MM.1S (cell line): Measurements from ENCODE around the gene SRPK2.

Source experiments
- CTCF ChIP-seq: fragments of 300-600 bp; sonication (generic); IDR thresholded peaks from 2 replicates; pipeline ENCODE4 v1.5.1; 2016; ENCODE audit warnings: antibody characterized with exemption, low read length, mixed read lengths
- EZH2 ChIP-seq: fragments of 300-600 bp; sonication (generic); optimal IDR thresholded peaks from 2 replicates; pipeline ENCODE3; 2017; ENCODE audit warnings: low read depth, mild to moderate bottlenecking, antibody characterized with exemption, low read length, mixed read lengths
- EZH2phosphoT487 ChIP-seq: fragments of 300-600 bp; sonication (generic); IDR thresholded peaks from 2 replicates; pipeline ENCODE4 v1.6.1; 2018; ENCODE audit warnings: antibody characterized with exemption, low read length

GRCh38 chr7:105388356-105389087 lies at the start of gene SRPK2:
- TF ChIP-seq CTCF (no peak), EZH2 (no peak), EZH2phosphoT487 (no peak)
